ENCODE data around the gene GABRP. TPM values are rescaled to one million over a fixed set of nuclear protein-coding genes. Genes with fewer than 3 reads are reported as not detected.

GABRP gene
- total RNA-seq, 3 donors from 2014 or later: not detected

DNA sequence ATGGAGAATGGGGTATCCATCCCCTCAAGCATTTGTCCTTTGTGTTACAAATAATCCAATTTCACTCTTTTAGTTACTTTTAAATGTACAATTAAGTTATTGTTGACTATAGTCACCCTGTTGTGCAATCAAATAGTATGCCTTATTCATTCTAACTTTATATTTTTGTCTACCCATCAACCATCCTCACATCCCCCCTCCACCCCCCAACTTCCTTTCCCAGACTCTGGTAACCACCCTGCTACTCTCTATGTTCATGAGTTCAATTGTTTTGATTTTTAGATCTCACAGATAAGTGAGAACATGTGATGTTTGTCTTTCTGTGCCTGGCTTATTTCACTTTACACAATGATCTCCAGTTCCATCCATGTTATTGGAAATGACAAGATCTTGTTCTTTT lies 62.9 kb downstream of the GABRP start:
- no peaks in the 10 kb centered on the region for H3K4me1 Mint-ChIP-seq (ENCODE audit: low read depth)
- no peak for ATAC-seq
- H3K27me3 Mint-ChIP-seq (ENCODE audit: low read depth): peaks cover 3% of the 10 kb centered on the region
- H3K4me3 Mint-ChIP-seq: no peak overlapping the region
- no peaks in the 10 kb centered on the region for H3K9me3 Mint-ChIP-seq
- no peak for DNase-seq
- no peaks in the 10 kb centered on the region for H3K36me3 Mint-ChIP-seq (ENCODE audit: insufficient read depth)

DNA sequence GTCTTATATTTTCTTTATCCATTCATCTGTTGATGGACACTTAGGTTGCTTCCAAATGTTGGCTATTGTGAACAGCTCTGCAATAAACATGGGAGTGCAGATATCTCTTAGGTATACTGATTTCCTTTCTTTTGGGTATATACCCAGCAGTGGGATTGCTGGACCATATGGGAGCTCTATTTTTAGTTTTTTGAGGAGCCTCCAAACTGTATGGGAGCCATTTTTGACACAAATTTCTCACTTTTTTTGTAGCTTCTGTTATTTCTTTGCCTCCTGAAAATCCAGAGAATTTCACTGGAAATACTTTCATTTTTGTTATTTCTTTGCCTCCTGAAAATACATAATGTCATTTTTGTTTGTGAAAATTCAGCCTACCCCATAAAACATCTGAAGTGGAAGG lies 63.3 kb downstream of the GABRP start:
- H3K36me3 Mint-ChIP-seq (ENCODE audit: insufficient read depth): no peaks in the 10 kb centered on the region
- peaks cover under 1% of the 10 kb centered on the region for H3K27me3 Mint-ChIP-seq (ENCODE audit: low read depth)
- H3K4me1 Mint-ChIP-seq (ENCODE audit: low read depth): no peaks in the 10 kb centered on the region
- no peak for ATAC-seq
- no peaks in the 10 kb centered on the region for H3K9me3 Mint-ChIP-seq
- no peak overlapping the region for H3K4me3 Mint-ChIP-seq
- DNase-seq: no peak

- no peak for ATAC-seq
- Mint-ChIP-seq H3K9me3 (no peaks in the 10 kb centered on the region), H3K36me3 (ENCODE audit: insufficient read depth) (no peaks in the 10 kb centered on the region), H3K4me1 (ENCODE audit: low read depth) (no peaks in the 10 kb centered on the region), H3K4me3 (no peak overlapping the region), H3K27me3 (ENCODE audit: low read depth) (no peaks in the 10 kb centered on the region)
- DNase-seq: no peak
Observed at GRCh38 chr5:170848033-170848432, 64.5 kb downstream of the GABRP start.

- Mint-ChIP-seq H3K27me3 (ENCODE audit: low read depth) (no peaks in the 10 kb centered on the region), H3K9me3 (no peaks in the 10 kb centered on the region), H3K4me1 (ENCODE audit: low read depth) (no peaks in the 10 kb centered on the region), H3K4me3 (no peak overlapping the region), H3K36me3 (ENCODE audit: insufficient read depth) (no peaks in the 10 kb centered on the region)
- ATAC-seq (no peak), DNase-seq (no peak)
Observed at GRCh38 chr5:170849374-170849773, 65.8 kb downstream of the GABRP start.

- Mint-ChIP-seq H3K4me1 (ENCODE audit: low read depth) (no peaks in the 10 kb centered on the region), H3K27me3 (ENCODE audit: low read depth) (peaks cover 5% of the 10 kb centered on the region), H3K4me3 (no peak overlapping the region), H3K9me3 (peaks cover 4% of the 10 kb centered on the region), H3K36me3 (ENCODE audit: insufficient read depth) (no peaks in the 10 kb centered on the region)
- no peak for ATAC-seq
- DNase-seq: no peak
Observed at GRCh38 chr5:170854566-170854965, 71.0 kb downstream of the GABRP start.

DNA sequence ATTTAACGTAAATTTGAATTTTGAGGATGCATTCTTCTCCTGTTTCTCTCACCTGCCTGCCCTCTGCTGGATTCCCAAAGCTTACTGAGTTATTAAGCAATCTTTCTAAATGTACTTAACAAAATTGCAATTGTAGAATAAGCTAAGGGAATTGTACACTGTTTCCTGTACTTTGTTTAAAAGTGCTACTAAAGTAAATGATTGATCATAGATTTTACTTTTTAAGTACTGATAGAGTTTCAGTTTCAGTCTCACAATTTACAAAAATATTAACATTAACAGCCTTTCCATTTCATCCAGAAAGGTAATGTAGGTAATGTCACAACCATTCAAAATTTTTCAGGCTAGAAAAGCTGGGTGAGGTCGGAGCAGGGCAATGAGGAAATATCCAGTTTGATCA lies 73.5 kb downstream of the GABRP start:
- DNase-seq (no peak), ATAC-seq (no peak)
- H3K9me3 Mint-ChIP-seq: peaks cover 18% of the 10 kb centered on the region
- peaks cover 17% of the 10 kb centered on the region for H3K27me3 Mint-ChIP-seq (ENCODE audit: low read depth)
- H3K4me3 Mint-ChIP-seq: no peak overlapping the region
- H3K36me3 Mint-ChIP-seq (ENCODE audit: insufficient read depth): peaks cover 5% of the 10 kb centered on the region
- peaks cover 5% of the 10 kb centered on the region for H3K4me1 Mint-ChIP-seq (ENCODE audit: low read depth)

GRCh38 chr5:170860415-170860814 lies 76.9 kb downstream of the GABRP start:
- peaks cover 33% of the 10 kb centered on the region for H3K27me3 Mint-ChIP-seq (ENCODE audit: low read depth)
- ATAC-seq: no peak
- no peak for DNase-seq
- no peak overlapping the region for H3K4me3 Mint-ChIP-seq
- peaks cover 7% of the 10 kb centered on the region for H3K4me1 Mint-ChIP-seq (ENCODE audit: low read depth)
- H3K9me3 Mint-ChIP-seq: peaks cover 24% of the 10 kb centered on the region
- peaks cover 9% of the 10 kb centered on the region for H3K36me3 Mint-ChIP-seq (ENCODE audit: insufficient read depth)

GRCh38 chr5:170860818-170861666 lies 77.5 kb downstream of the GABRP start:
- peaks cover 32% of the 10 kb centered on the region for H3K27me3 Mint-ChIP-seq (ENCODE audit: low read depth)
- peaks cover 24% of the 10 kb centered on the region for H3K9me3 Mint-ChIP-seq
- H3K4me1 Mint-ChIP-seq (ENCODE audit: low read depth): peaks cover 7% of the 10 kb centered on the region
- H3K36me3 Mint-ChIP-seq (ENCODE audit: insufficient read depth): peaks cover 9% of the 10 kb centered on the region
- peak overlapping the region; percentile 43 for H3K4me3 Mint-ChIP-seq
- ATAC-seq (no peak), DNase-seq (no peak)

DNA sequence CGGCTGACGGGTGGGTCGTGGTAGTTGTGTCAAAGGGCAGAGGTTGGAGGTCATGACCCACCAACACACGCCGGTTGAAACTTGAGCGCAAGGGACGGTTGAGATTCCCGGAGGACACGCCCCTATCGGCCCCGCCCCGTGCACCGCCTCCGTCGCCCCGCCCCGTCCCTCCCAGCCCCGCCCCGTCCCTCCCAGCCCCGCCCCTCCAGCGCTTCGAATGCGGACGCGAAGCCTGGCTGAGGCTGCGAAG lies 78.1 kb downstream of the GABRP start:
- Mint-ChIP-seq H3K36me3 (ENCODE audit: insufficient read depth) (peaks cover 9% of the 10 kb centered on the region), H3K4me1 (ENCODE audit: low read depth) (peaks cover 7% of the 10 kb centered on the region), H3K9me3 (peaks cover 24% of the 10 kb centered on the region), H3K4me3 (peak overlapping the region; percentile 43), H3K27me3 (ENCODE audit: low read depth) (peaks cover 32% of the 10 kb centered on the region)
- no peak for DNase-seq
- ATAC-seq: no peak

GRCh38 chr5:170861917-170862766 lies 78.6 kb downstream of the GABRP start, which contains the start of gene RANBP17:
TSS of gene RANBP17 (plus strand) at chr5:170862018.
- no peak for DNase-seq
- peak; percentile 25 to 46 for ATAC-seq

DNA sequence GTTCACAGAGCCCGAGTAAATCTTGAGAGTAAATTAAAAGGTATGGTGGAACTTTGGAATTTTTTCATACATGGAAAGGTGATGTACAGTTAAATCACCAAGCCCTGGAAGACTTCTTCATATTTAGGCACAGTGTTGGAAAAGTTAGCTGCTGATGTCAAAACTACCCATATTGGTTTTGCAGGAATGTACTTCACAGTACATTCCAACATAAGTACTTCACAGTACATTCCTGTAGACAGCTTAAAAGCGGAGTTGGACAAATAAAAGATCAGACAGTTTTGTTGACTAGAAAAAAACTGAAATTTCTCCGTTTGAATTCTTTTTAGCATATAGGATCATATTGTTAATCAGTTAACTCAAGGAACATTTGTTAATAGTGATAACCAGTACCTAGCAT lies 80.1 kb downstream of the GABRP start:
- ATAC-seq (no peak), DNase-seq (no peak)
- Mint-ChIP-seq H3K27me3 (ENCODE audit: low read depth) (peaks cover 32% of the 10 kb centered on the region), H3K4me3 (no peak overlapping the region), H3K36me3 (ENCODE audit: insufficient read depth) (peaks cover 9% of the 10 kb centered on the region), H3K4me1 (ENCODE audit: low read depth) (peaks cover 7% of the 10 kb centered on the region), H3K9me3 (peaks cover 24% of the 10 kb centered on the region)

More at GRCh38 chr5:170861917-170862766, 78.6 kb downstream of the GABRP start, which contains the start of gene RANBP17:
- peaks cover 7% of the 10 kb centered on the region for H3K4me1 Mint-ChIP-seq (ENCODE audit: low read depth)
- H3K9me3 Mint-ChIP-seq: peaks cover 24% of the 10 kb centered on the region
- peaks cover 9% of the 10 kb centered on the region for H3K36me3 Mint-ChIP-seq (ENCODE audit: insufficient read depth)
- H3K27me3 Mint-ChIP-seq (ENCODE audit: low read depth): peaks cover 32% of the 10 kb centered on the region
- peak within 1 kb of the TSS; percentile 43 for H3K4me3 Mint-ChIP-seq

Other genes with a start within 250 kb of the GABRP start
- under 1 TPM in 1 of 3 donors, not detected in 2; 0.34 TPM for gene RANBP17, start 78.3 kb downstream of the GABRP start, total RNA-seq

Data from activated T-cell treated with anti-CD3 and anti-CD28 coated beads, Interleukin-2, amount 50 U/mL, for 4 hours (primary cell).